OCI-LY3 (cell line): ENCODE measurements around the gene PLTP.

Experiments
- CTCF ChIP-seq: fragments of 200-600, 300-600 bp; sonication (generic); IDR thresholded peaks from 2 replicates; pipeline ENCODE4 v1.5.1; 2014; ENCODE audit warnings: antibody characterized with exemption, low read length, low read depth
- EZH2phosphoT487 ChIP-seq: fragments of 200-600 bp; shearing (Covaris generic); IDR thresholded peaks from 2 replicates; pipeline ENCODE4 v1.6.1; 2018; ENCODE audit warnings: antibody characterized with exemption, mixed run types, low read depth

GRCh38 chr20:45957021-45957941 is 45.3 kb upstream of the PLTP start:
- TF ChIP-seq CTCF (no peak), EZH2phosphoT487 (no peak)
